Progenitor cell of endocrine pancreas (in vitro differentiated cells): ENCODE results near the gene NUDT4B. TPM values are rescaled to one million over a fixed set of nuclear protein-coding genes. Genes with fewer than 3 reads are reported as not detected.
"Not testable (repeated sequence)": the region's sequence is repeated elsewhere in the genome, so short reads cannot be mapped to it uniquely, and the experiment has no call there.

ENCODE experiments used
- DNase-seq: peaks from one replicate; pipeline ENCODE4 v3.0.0; 2021; ENCODE audit warnings: low spot score; ENCODE audit not compliant: unreplicated experiment
- H3K27ac Mint-ChIP-seq: 2 replicates; pipeline ENCODE4 v1.8.0; 2021; ENCODE audit warnings: mild to moderate bottlenecking, moderate library complexity, mixed read lengths
- H3K27me3 Mint-ChIP-seq: 2 replicates; pipeline ENCODE4 v1.8.0; 2021; ENCODE audit warnings: mixed read lengths
- H3K36me3 Mint-ChIP-seq: 2 replicates; pipeline ENCODE4 v1.8.0; 2022; ENCODE audit warnings: mixed read lengths; ENCODE audit not compliant: insufficient read depth
- H3K4me1 Mint-ChIP-seq: 2 replicates; pipeline ENCODE4 v1.8.0; 2021; ENCODE audit warnings: low read depth, mixed read lengths
- H3K4me3 Mint-ChIP-seq: 2 replicates; pipeline ENCODE4 v1.8.0; 2021; ENCODE audit warnings: low read depth, mild to moderate bottlenecking, moderate library complexity, mixed read lengths
- H3K9me3 Mint-ChIP-seq: 2 replicates; pipeline ENCODE4 v1.8.0; 2021; ENCODE audit warnings: low read depth, mixed read lengths
- total RNA-seq: library from RNA; stranded (reverse); gene quantifications from 2 replicates; pipeline ENCODE4 v1.2.1, GENCODE V29; 2021

Gene NUDT4B
- total RNA-seq, 1 donor from 2014 or later: 1.7 TPM

- not testable (repeated sequence) for H3K9me3 Mint-ChIP-seq, H3K27ac Mint-ChIP-seq, H3K36me3 Mint-ChIP-seq, H3K4me1 Mint-ChIP-seq, DNase-seq, H3K27me3 Mint-ChIP-seq, H3K4me3 Mint-ChIP-seq
Measured at GRCh38 chr1:148780404-148780803, 31.8 kb downstream of the NUDT4B start.

GRCh38 chr1:148791543-148792099, 43.0 kb downstream of the NUDT4B start:
- not testable (repeated sequence) for DNase-seq, H3K36me3 Mint-ChIP-seq, H3K4me1 Mint-ChIP-seq, H3K9me3 Mint-ChIP-seq, H3K27me3 Mint-ChIP-seq, H3K27ac Mint-ChIP-seq, H3K4me3 Mint-ChIP-seq

- not testable (repeated sequence) for H3K27ac Mint-ChIP-seq, H3K27me3 Mint-ChIP-seq, H3K9me3 Mint-ChIP-seq
Measured at GRCh38 chr1:148793762-148794332, 45.3 kb downstream of the NUDT4B start.

More at GRCh38 chr1:148793762-148794332, 45.3 kb downstream of the NUDT4B start:
- not testable (repeated sequence) for DNase-seq, H3K4me1 Mint-ChIP-seq, H3K4me3 Mint-ChIP-seq, H3K36me3 Mint-ChIP-seq

Other genes with a start within 250 kb of the NUDT4B start
- 18.8 and 22.6 TPM in 2 replicates for gene NBPF14, start 152.8 kb upstream of the NUDT4B start, total RNA-seq
- gene PDE4DIP, start 95.7 kb downstream of the NUDT4B start, total RNA-seq: 26.8 and 30.3 TPM in 2 replicates